Spleen (tissue), 7 donors: ENCODE results near the gene MAN1A2.

Source experiments
- POLR2A ChIP-seq, 3 donors: fragments of 450-650 bp; IDR thresholded peaks; one replicate each; pipeline ENCODE4 v1.5.1; 2017; ENCODE audit warnings: antibody characterized with exemption in 3 of 3, mild to moderate bottlenecking in 1 of 3
- TF ChIP-seq, protein P1 (sequence below), 11 experiments: fragments of 200-600 bp in 7 of 11; fragments of 450-650 bp in 4 of 11; sonication (generic) in 4 of 11; IDR thresholded peaks in 8 of 11; conservative IDR thresholded peaks in 3 of 11; 1 replicate in 7 of 11; 2 replicates in 4 of 11; pipeline versions ENCODE4 v1.4.0 to v1.8.0; 2016 to 2021; ENCODE audit warnings: antibody characterized with exemption in 11 of 11, inconsistent platforms in 4 of 11, mild to moderate bottlenecking in 1 of 11
- donor health status: DM: no; HTN: no; CAD: no; lungs with moderate emphysema.
- donor health status: DM: no; HTN: no; CAD: no.
- donor health status: DM: no; HTN: no; CAD: no.

DNA sequence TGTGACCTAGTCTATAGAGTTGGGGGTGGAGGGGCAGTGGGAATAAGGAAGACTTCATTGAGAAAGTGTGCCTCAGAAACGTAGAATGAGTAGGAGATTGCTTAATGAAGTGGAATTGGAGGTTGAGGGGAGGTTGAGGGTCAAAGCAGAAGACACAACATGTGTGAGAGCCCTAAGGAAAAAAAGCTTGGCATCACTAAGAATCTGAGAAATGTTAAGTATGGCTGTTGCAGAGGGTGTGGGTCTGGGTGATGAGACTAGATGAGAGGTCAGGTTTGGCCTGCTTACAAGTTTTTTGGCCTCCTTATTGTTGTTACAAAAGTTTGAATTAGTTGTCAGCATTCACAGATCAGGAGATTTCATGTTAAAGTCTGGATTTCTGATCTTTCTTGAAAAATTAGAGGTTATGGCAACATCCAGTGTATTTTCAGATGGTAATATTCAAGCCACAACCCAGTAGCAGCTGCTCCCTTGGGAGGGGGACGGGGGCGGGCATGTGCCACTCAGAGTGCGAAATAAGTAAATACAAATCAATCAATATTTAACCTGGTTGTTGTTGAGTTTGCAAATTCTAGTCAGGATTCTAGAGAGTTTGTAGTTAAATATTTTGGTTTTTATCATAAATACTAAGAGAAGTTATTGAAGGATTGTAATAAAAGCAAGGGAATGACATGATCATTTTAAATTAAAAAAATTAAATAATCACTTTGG, 4.3 kb downstream of the MAN1A2 start:
- TF ChIP-seq, protein P1, sequence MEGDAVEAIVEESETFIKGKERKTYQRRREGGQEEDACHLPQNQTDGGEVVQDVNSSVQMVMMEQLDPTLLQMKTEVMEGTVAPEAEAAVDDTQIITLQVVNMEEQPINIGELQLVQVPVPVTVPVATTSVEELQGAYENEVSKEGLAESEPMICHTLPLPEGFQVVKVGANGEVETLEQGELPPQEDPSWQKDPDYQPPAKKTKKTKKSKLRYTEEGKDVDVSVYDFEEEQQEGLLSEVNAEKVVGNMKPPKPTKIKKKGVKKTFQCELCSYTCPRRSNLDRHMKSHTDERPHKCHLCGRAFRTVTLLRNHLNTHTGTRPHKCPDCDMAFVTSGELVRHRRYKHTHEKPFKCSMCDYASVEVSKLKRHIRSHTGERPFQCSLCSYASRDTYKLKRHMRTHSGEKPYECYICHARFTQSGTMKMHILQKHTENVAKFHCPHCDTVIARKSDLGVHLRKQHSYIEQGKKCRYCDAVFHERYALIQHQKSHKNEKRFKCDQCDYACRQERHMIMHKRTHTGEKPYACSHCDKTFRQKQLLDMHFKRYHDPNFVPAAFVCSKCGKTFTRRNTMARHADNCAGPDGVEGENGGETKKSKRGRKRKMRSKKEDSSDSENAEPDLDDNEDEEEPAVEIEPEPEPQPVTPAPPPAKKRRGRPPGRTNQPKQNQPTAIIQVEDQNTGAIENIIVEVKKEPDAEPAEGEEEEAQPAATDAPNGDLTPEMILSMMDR (IDR thresholded peaks at IDR 0.05 in 8 of 11, conservative IDR thresholded peaks at IDR 0.05 in 3 of 11), result no peak
- TF ChIP-seq POLR2A (IDR thresholded peaks at IDR 0.05), result no peak
